ENCODE data around the gene PRPF6. TPM values are rescaled to one million over a fixed set of nuclear protein-coding genes. Genes with fewer than 3 reads are reported as not detected.
A peak's percentile ranks its signal among the peaks of the same experiment; 100 is the strongest.

Gene PRPF6
- polyA plus RNA-seq, 3 donors: 29.1 to 47.7 (median 34.5) TPM

DNA sequence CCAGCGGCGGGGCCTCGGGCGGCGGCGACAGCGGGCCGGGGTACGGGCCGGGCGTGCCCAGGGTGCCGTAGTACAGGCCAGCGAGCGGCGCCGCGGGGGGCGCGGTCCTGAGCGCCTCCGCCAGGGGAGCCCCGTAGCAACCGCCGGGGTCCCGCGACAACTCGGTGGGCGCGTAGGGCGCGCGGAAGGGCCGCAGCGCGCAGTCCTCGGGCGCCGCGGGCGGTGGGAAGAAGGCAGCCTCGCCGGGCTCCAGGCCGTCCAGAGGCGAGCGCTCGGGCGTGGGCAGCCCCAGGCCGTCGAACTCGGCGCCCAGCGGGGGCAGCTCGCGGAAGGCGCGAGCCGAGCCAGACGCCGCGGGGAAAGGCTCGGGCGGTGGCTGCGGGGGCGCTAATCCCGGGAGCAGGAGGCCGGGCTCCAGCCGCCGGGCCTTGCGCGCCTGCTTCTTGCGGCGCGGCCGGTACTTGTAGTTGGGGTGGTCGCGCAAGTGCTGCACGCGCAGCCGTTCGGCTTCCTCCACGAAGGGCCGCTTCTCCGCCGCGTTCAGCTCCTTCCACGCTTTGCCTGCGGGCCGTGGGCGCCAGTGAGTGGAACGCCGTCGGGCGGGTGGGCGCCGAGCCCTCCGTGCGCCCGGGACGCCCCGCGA lies 67.6 kb downstream of the PRPF6 start:
- TF ChIP-seq CTCF (IDR thresholded peaks at IDR 0.05): no peak
- no peak overlapping the region for H3K4me2 ChIP-seq (replicated peaks; ENCODE audit: extremely low read depth, low read length, poor library complexity, severe bottlenecking)
- no peak overlapping the region for H3K27ac Mint-ChIP-seq
- peaks cover 0 to 7% of the 10 kb centered on the region in 2 donors for H3K4me1 ChIP-seq (ENCODE audit: control insufficient read depth in 1 of 2, insufficient read depth in 2 of 2, low read length in 2 of 2)
- 33% methylated on average over 77 of the region's 101 CpGs for WGBS (ENCODE audit: insufficient coverage)
- peaks cover 59 to 81% (median 69%) of the 10 kb centered on the region in 3 donors for H3K27me3 Mint-ChIP-seq (ENCODE audit: low read depth in 3 of 3)
- H3K4me3 Mint-ChIP-seq: peak overlapping the region in 1 of 2 donors; percentile 51
- peaks cover 0 to 14% of the 10 kb centered on the region in 2 donors for H3K9me3 ChIP-seq (replicated peaks in 1 of 2; ENCODE audit: control insufficient read depth in 1 of 2, insufficient read depth in 1 of 2, low read length in 2 of 2)
- intact Hi-C loops (cut with micrococcal nuclease): no loop called here
- no peak overlapping the region for H3K4me3 ChIP-seq (replicated peaks in 1 of 3; ENCODE audit: low read depth in 2 of 3, low read length in 3 of 3)
- no peak overlapping the region for H3K9ac ChIP-seq (ENCODE audit: insufficient read depth, low read length, poor library complexity, severe bottlenecking)
- no peaks in the 10 kb centered on the region for H3K79me2 ChIP-seq (ENCODE audit: insufficient read depth, low read length)
- H3K4me1 Mint-ChIP-seq: peaks cover 3% of the 10 kb centered on the region
- H3K36me3 ChIP-seq (replicated peaks in 1 of 2; ENCODE audit: control insufficient read depth in 1 of 2, insufficient read depth in 2 of 2, low read length in 2 of 2): no peaks in the 10 kb centered on the region
- no peak overlapping the region for H3K27ac ChIP-seq (ENCODE audit: low read depth in 1 of 2, low read length in 2 of 2)
- no peak overlapping the region for H2AFZ ChIP-seq (ENCODE audit: insufficient read depth, low read depth, low read length, poor library complexity, severe bottlenecking)
- peaks cover 0 to 3% of the 10 kb centered on the region in 2 donors for H3K36me3 Mint-ChIP-seq
- no peaks in the 10 kb centered on the region for H4K20me1 ChIP-seq (ENCODE audit: insufficient read depth, low read length)
- peaks cover 0 to 9% (median 1%) of the 10 kb centered on the region in 7 donors for H3K9me3 Mint-ChIP-seq
- DNase-seq: no peak
- peaks cover 17 to 57% of the 10 kb centered on the region in 2 donors for H3K27me3 ChIP-seq (ENCODE audit: control insufficient read depth in 2 of 2, insufficient read depth in 2 of 2, low read length in 2 of 2)

DNA sequence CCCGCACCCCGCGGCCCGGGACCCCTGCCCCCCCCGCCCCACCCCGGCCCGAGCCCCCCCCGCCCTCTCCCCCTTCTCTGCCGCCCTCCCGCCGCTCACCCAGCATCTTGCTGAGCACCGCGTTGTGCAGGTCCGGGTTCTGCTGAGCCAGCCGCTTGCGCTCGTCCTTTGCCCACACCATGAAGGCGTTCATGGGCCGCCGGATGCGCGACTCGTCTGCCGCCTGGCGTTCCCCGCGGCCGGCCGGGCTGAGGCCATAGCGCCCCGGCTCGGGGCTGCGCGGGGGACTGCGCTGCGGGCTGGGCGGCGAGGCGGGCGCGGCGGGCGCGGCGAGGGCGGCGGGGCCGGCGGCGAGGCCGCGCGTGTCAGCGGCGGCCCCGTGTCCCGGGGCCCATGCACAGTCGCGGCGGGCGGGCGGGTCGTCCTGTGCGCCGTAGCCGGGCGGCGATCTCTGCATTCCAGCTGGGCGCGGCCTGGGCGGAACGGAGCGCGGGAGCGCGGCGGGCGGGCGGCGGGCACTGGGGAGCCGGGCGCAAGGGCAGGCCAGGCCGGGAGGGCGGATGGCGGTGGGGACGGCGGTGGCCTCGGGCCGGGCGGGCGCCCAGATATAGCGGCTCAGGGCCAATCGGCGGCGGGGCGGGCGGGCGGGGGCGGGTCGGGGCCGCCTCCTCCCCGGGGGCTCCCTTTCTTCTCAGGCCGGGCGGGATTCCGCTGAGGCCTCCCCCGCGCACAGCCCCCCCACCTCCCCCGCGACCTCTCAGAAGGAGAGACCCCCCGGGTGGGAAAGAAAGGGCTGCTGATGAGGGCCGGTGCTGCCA lies 68.3 kb downstream of the PRPF6 start, which contains the start of gene SOX18:
TSS of gene SOX18 (minus strand) at position 580 of the 818 bp plus-strand sequence. CDS start at position 457, 123 bp downstream.
- H3K27me3 ChIP-seq (ENCODE audit: control insufficient read depth in 2 of 2, insufficient read depth in 2 of 2, low read length in 2 of 2): peaks cover 17 to 64% of the 10 kb centered on the region in 2 donors

More for the DNA sequence above, 68.3 kb downstream of the PRPF6 start, which contains the start of gene SOX18:
- Histone ChIP-seq H3K4me1 (ENCODE audit: control insufficient read depth in 1 of 2, insufficient read depth in 2 of 2, low read length in 2 of 2) (peaks cover 6 to 12% of the 10 kb centered on the region in 2 donors), H2AFZ (ENCODE audit: insufficient read depth, low read depth, low read length, poor library complexity, severe bottlenecking) (no peak within 1 kb of the TSS), H3K27ac (ENCODE audit: low read depth in 1 of 2, low read length in 2 of 2) (no peak within 1 kb of the TSS), H3K79me2 (ENCODE audit: insufficient read depth, low read length) (no peaks in the 10 kb centered on the region), H3K4me2 (replicated peaks; ENCODE audit: extremely low read depth, low read length, poor library complexity, severe bottlenecking) (peak within 1 kb of the TSS; percentile 7), H4K20me1 (ENCODE audit: insufficient read depth, low read length) (no peaks in the 10 kb centered on the region), H3K9ac (ENCODE audit: insufficient read depth, low read length, poor library complexity, severe bottlenecking) (no peak within 1 kb of the TSS), H3K36me3 (replicated peaks in 1 of 2; ENCODE audit: control insufficient read depth in 1 of 2, insufficient read depth in 2 of 2, low read length in 2 of 2) (no peaks in the 10 kb centered on the region), H3K4me3 (replicated peaks in 1 of 3; ENCODE audit: low read depth in 2 of 3, low read length in 3 of 3) (no peak within 1 kb of the TSS), H3K9me3 (replicated peaks in 1 of 2; ENCODE audit: control insufficient read depth in 1 of 2, insufficient read depth in 1 of 2, low read length in 2 of 2) (peaks cover 0 to 14% of the 10 kb centered on the region in 2 donors)
- peaks cover 9% of the 10 kb centered on the region for H3K4me1 Mint-ChIP-seq
- TF ChIP-seq CTCF (IDR thresholded peaks at IDR 0.05): no peak
- H3K4me3 Mint-ChIP-seq: peak within 1 kb of the TSS in 1 of 2 donors; percentile 65
- WGBS (ENCODE audit: insufficient coverage): under 1% methylated on average over 75 of the region's 111 CpGs
- H3K36me3 Mint-ChIP-seq: peaks cover 0 to 3% of the 10 kb centered on the region in 2 donors
- DNase-seq: no peak
- H3K27ac Mint-ChIP-seq: no peak within 1 kb of the TSS
- peaks cover 62 to 86% (median 69%) of the 10 kb centered on the region in 3 donors for H3K27me3 Mint-ChIP-seq (ENCODE audit: low read depth in 3 of 3)
- peaks cover 0 to 12% (median 1%) of the 10 kb centered on the region in 7 donors for H3K9me3 Mint-ChIP-seq
- intact Hi-C loops (cut with micrococcal nuclease): no loop called here

Data from CD14-positive monocyte (primary cell).